ENCODE measurements around the gene PHYH.

- TF ChIP-seq CTCF (IDR thresholded peaks at IDR 0.05; ENCODE audit: insufficient read depth, low read length) (no peak), POLR2AphosphoS5 (IDR thresholded peaks at IDR 0.05; ENCODE audit: low read depth) (no peak), REST (IDR thresholded peaks at IDR 0.05; ENCODE audit: insufficient replicate concordance, low read depth) (no peak)
Measured at GRCh38 chr10:13311177-13311575, 11.3 kb upstream of the PHYH start.

Data from HL-60 (cell line).